Measurements from ENCODE around the gene PTPRN2. TPM values are rescaled to one million over a fixed set of nuclear protein-coding genes. Genes with fewer than 3 reads are reported as not detected.

The PTPRN2 gene
- total and polyA plus RNA-seq, 2 of the 8 experiments (the other 6 are each of a cell fraction or from before 2014, with no cell fraction given): 2.6 to 4.5 TPM

DNA sequence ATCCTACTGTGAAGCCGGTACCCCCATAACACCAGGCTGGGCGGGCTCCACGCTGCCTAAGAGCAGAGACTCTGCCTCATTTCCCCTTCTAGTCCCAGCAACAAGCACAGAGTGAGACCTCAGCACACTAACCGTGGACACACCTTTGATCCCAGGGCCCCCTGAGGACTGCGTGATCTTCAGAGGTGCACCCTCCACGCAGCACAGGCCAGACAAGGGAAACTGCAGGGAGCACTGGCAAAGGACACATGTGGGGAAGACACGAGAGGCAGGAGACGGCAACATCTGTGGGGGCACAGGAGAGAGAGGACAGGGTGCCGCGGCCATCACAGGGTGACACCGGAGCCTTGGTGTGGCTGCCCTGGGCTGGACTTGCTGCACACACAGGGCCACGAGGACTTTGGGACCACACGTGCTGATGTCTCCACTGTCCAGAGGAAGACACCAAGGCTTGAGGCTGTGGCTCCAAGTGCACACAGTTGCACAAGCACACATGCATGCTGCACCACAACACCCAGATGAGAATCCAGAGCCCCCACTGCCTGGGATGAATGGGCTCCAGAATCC, 128.8 kb downstream of the PTPRN2 start:
- 89% methylated on average over 13 of the region's 13 CpGs; no CpG with 5 or more reads in 1 of the 2 experiments for WGBS, 2 experiments (ENCODE audit: extremely low coverage in 1 of 2, insufficient coverage in 1 of 2, insufficient read length in 1 of 2, insufficient replicate concordance in 2 of 2, low coverage in 1 of 2, low lambda C conversion rate in 2 of 2, missing lambda C conversion rate in 1 of 2)
- CTCF ChIA-PET (ENCODE audit: partially characterized antibody): interaction anchor here (1.1 to 1.4 kb wide), 2 partner anchors 30 to 63 kb away, joined by 3 to 4 read pairs; no protein-coding TSS in a partner anchor
- TF ChIP-seq TBP (IDR thresholded peaks at IDR 0.05; ENCODE audit: low read depth, low read length) (no peak), KDM1A (IDR thresholded peaks at IDR 0.05; ENCODE audit: borderline replicate concordance, low read length) (no peak), CBX5 (IDR thresholded peaks at IDR 0.05; ENCODE audit: low read depth, low read length) (no peak), JUN (IDR thresholded peaks at IDR 0.05; ENCODE audit: low read depth, low read length) (no peak), BCL11A (IDR thresholded peaks at IDR 0.05; ENCODE audit: low read depth in 2 of 2, low read length in 2 of 2) (no peak), POU5F1 (IDR thresholded peaks at IDR 0.05; ENCODE audit: low read depth, low read length) (no peak), SUZ12 (IDR thresholded peaks at IDR 0.05; ENCODE audit: low read length) (no peak), POLR2A (IDR thresholded peaks at IDR 0.05; ENCODE audit: control extremely low read depth in 1 of 2, low read depth in 2 of 2, low read length in 2 of 2) (no peak), NRF1 (IDR thresholded peaks at IDR 0.05; ENCODE audit: low read depth, low read length) (no peak), MAFK (IDR thresholded peaks at IDR 0.05; ENCODE audit: low read depth, low read length) (no peak), RXRA (IDR thresholded peaks at IDR 0.05; ENCODE audit: insufficient read depth, low read depth, low read length) (no peak)
- TF ChIP-seq, protein P1, sequence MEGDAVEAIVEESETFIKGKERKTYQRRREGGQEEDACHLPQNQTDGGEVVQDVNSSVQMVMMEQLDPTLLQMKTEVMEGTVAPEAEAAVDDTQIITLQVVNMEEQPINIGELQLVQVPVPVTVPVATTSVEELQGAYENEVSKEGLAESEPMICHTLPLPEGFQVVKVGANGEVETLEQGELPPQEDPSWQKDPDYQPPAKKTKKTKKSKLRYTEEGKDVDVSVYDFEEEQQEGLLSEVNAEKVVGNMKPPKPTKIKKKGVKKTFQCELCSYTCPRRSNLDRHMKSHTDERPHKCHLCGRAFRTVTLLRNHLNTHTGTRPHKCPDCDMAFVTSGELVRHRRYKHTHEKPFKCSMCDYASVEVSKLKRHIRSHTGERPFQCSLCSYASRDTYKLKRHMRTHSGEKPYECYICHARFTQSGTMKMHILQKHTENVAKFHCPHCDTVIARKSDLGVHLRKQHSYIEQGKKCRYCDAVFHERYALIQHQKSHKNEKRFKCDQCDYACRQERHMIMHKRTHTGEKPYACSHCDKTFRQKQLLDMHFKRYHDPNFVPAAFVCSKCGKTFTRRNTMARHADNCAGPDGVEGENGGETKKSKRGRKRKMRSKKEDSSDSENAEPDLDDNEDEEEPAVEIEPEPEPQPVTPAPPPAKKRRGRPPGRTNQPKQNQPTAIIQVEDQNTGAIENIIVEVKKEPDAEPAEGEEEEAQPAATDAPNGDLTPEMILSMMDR (IDR thresholded peaks at IDR 0.05; ENCODE audit: control extremely low read depth in 1 of 3, insufficient read depth in 1 of 3, low read depth in 1 of 3, low read length in 3 of 3): no peak

More for the DNA sequence above, 128.8 kb downstream of the PTPRN2 start:
- no peaks in the 10 kb centered on the region; a peak in 1 of 7 replicates for H3K27me3 ChIP-seq (replicated peaks in 1 of 4; ENCODE audit: control insufficient read depth in 3 of 4, extremely low read depth in 1 of 4, insufficient read depth in 3 of 4, low read length in 3 of 4)
- peaks cover 6% of the 10 kb centered on the region; the same call in 1 of the 2 replicates for H3K23me2 ChIP-seq (ENCODE audit: low read depth, low read length)
- FAIRE-seq (no peak), DNase-seq (ENCODE audit: low read depth in 1 of 2, low spot score in 2 of 2) (no peak)
- H2BK15ac ChIP-seq (ENCODE audit: low read length): no peak overlapping the region
- no peak overlapping the region for H3K18ac ChIP-seq (ENCODE audit: extremely low read depth, low read length)
- no peak overlapping the region for H3K56ac ChIP-seq (replicated peaks; ENCODE audit: insufficient read length, low read depth, low read length)
- no peak overlapping the region for H3K14ac ChIP-seq (ENCODE audit: insufficient read length)
- POLR2A ChIA-PET (ENCODE audit: partially characterized antibody): no interaction called here
- no peak overlapping the region for H3K4ac ChIP-seq (replicated peaks; ENCODE audit: insufficient read length, low read depth, low read length)
- H4K5ac ChIP-seq (ENCODE audit: insufficient read length, low read depth, low read length): no peak overlapping the region
- H3K4me3 ChIP-seq (ENCODE audit: extremely low read depth in 1 of 4, insufficient read depth in 2 of 4, low read depth in 3 of 4, low read length in 4 of 4): no peak overlapping the region
- no peak overlapping the region for H3K4me2 ChIP-seq (ENCODE audit: insufficient read depth in 1 of 2, low read depth in 2 of 2, low read length in 2 of 2)
- H3K79me2 ChIP-seq (ENCODE audit: control insufficient read depth in 1 of 2, insufficient read depth in 2 of 2, low read length in 2 of 2): no peaks in the 10 kb centered on the region
- no peak overlapping the region for H3K9ac ChIP-seq (replicated peaks in 1 of 4; ENCODE audit: extremely low read depth in 1 of 4, low read depth in 3 of 4, low read length in 3 of 4)
- H4K8ac ChIP-seq (ENCODE audit: extremely low read depth, insufficient read depth, low read length): no peak overlapping the region
- H3K79me1 ChIP-seq (ENCODE audit: low read depth, low read length): no peaks in the 10 kb centered on the region
- H3K9me3 ChIP-seq (ENCODE audit: insufficient read depth in 2 of 2, low read depth in 1 of 2, low read length in 1 of 2): peaks cover 0 to 10% of the 10 kb centered on the region in 2 experiments; a peak in 1 of 4 replicates
- H3K36me3 ChIP-seq (ENCODE audit: control insufficient read depth in 2 of 4, insufficient read depth in 4 of 4, low read length in 3 of 4): no peaks in the 10 kb centered on the region
- H2BK5ac ChIP-seq (ENCODE audit: low read depth, low read length): no peak overlapping the region; the same call in 1 of the 2 replicates
- no peak overlapping the region for H3K23ac ChIP-seq (ENCODE audit: insufficient read length)
- no peak overlapping the region for H2BK12ac ChIP-seq (ENCODE audit: low read depth, low read length)
- H3K27ac ChIP-seq (ENCODE audit: low read depth, low read length): no peak overlapping the region
- no peaks in the 10 kb centered on the region; a peak in 1 of 7 replicates for H3K4me1 ChIP-seq (replicated peaks in 1 of 4; ENCODE audit: control insufficient read depth in 3 of 4, insufficient read depth in 4 of 4, low read length in 3 of 4)
- H2BK20ac ChIP-seq (ENCODE audit: low read length): no peak overlapping the region
- no peak overlapping the region for H4K91ac ChIP-seq (replicated peaks; ENCODE audit: insufficient read length, low read length)
- H4K20me1 ChIP-seq (replicated peaks in 1 of 2; ENCODE audit: control insufficient read depth in 1 of 2, insufficient read depth in 2 of 2, low read length in 2 of 2): peaks cover 0 to 4% of the 10 kb centered on the region in 2 experiments
- no peak overlapping the region for H2AK5ac ChIP-seq (ENCODE audit: low read depth, low read length)
- no peak overlapping the region for H2AFZ ChIP-seq (ENCODE audit: low read length)
- no peak overlapping the region for H2BK120ac ChIP-seq (replicated peaks; ENCODE audit: low read depth, low read length)

Measured in H1 (cell line).